GM18499 (cell line): ENCODE measurements around the gene PRICKLE2.

Experiments used
- ATAC-seq: cut with Tn5 transposase; IDR thresholded peaks from one replicate; pipeline ENCODE4 v1.9.1; 2021; ENCODE audit warnings: moderate number of reproducible peaks; ENCODE audit not compliant: insufficient read depth, unreplicated experiment

The PRICKLE2 gene

DNA sequence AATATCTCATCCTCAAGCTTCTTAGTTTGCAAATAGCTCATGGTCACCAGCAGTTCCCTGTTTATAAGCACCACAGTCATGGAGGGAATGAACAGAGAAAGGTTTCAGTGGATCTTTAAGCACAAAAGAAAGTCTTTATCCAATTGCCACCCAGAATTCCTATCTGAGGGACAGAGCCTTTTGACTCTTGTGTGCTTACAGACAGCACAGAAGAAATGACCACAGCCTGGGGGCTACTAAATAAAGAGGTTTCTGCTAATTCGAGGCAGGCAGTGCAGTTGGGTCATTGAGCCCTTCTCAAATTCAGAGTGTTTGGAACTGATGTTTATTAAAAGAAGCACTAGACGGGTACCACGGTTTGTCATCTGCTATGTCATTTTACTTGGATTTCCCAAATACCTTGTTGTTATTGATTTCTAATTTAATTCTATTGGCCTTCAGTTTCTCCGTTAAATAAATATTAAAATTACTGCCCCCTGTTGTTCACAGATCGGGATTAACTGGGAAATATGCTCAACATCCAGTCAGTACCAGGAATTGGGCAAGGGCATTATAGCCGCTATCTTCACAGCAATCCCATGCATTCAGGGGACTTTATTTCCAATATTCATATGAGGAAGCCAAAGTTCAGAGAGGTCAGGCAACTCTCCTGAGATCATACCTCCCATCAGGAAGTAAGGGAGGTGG lies 3.6 kb downstream of the PRICKLE2 start:
- no peak for ATAC-seq

DNA sequence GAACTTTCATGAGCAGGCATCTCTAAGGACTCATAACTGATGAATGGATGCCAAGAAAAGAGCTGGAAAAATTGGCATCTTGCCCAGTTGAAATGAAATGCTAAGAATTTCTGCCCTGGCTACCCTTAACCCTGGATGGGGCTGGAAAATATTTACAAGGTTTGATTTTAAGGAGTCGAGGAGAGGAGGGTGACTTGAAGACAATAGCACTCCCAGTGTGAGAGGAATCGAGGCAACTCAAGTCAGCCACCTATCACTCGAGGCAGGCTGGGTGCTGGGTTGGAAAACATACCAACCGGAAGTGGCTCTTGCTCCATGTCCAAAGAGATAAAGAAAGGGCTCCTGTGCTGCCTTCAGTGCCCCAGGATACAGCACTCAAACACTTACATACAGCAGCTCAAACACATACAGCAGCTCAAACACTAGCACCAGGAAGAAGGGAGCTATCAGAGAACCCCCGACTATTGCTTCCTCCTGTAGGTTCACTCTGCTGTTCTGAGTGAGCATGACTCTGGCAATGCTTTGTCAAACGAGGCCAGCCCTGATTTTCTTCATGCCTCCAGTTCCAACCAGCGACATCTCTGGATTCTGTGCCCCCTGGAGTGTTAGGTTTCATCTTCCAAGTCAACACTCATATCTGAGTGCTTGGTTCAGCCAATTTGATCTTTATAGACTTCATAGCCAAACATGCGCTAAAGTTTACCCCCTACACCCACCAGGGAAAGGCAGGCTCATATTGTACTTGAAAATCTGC lies 4.9 kb downstream of the PRICKLE2 start:
- ATAC-seq: no peak

DNA sequence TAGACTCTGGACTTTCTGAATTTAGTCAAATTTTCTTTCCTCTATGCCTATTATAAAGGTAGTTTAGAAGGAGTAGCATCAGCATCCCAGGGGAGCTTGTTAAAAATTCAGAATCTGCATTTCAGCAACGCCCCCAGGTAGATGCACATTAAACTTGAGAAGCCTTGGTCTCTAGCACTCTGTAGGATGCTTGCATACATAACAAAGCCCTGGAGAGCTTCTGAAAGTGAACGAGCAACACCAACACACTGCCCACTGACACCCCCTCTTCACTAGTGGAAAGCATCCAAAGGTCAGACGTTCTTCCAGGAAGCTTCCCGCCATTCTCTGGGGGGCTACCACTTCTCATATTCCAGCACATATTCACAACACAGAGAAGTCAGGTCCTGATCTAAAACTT lies 6.5 kb downstream of the PRICKLE2 start:
- ATAC-seq: no peak

DNA sequence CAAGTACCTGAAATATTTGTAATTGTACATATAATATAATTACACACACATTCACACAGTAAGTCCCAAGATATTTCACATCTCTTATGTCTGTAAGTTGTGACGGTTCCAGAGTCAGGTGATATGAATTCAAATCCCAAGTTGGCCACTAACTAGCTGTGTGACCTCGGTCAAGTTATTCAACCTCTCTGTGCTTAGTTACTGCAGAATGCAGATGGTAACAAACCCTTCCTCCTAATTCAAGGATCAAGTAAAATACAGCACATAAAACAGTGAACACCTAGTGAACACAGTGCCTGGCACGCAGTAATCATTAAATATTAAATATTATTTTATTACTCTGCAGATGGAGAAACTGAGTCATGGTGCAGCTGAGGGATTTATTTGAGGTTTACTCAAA lies 6.9 kb downstream of the PRICKLE2 start:
- no peak for ATAC-seq

DNA sequence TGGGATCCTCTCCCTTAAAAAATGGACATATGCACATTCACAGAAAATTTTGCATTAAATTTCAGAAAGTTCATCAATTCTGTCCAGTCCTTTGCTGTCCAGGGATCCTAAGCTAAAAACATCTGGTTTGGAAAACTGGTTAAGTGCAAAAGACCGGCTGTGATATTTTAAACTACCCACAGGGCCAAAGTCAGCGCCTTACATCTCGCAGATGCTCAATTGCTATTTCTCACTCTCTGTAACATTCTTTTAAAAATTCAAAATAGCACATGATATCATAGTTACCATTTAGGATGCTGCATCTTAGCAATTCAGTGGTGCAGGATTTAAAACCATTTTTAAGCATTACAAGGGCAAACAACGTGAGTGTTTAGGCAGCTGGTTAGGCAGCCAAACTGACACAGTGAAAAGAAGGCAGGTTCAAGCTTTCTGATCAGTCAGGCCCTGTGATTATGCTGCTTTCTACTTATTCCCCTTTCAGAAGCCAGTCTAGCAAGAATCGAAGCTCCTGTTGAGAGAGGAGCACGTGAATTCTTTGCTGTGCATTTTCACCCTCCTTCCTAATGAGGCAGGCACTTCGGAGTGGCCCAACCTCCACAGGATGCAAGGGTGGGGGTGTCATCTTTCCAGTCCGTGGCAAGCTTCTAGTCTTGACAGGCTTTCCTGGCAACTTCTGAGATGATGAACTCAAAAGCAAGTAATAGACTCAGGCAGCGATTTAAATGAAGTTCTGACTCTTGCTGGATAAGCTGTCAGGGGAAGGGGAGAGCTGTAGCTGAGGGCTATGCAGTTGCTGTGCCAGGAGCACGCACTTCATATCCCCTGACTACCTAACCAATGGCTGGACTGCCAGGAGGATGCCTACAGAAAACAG lies 8.8 kb downstream of the PRICKLE2 start:
- ATAC-seq: no peak

DNA sequence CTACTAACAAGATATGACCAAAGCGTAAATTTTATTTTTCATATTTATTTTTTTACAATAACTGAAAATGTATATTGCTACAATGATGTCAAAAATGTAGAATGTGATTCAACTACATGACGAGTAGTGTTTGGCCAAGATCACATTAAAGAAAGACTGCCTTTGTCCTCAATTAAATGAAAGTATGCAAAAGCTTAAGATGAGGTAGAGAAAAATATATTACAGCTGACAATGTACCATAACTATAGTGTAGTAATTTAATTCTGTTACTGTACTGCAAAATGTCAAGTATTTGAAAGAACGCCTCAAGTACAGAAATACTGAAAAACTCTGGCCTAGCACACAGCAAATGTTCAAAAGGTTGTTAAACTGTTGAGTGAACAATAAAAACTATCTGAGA lies 9.7 kb downstream of the PRICKLE2 start:
- ATAC-seq: no peak

DNA sequence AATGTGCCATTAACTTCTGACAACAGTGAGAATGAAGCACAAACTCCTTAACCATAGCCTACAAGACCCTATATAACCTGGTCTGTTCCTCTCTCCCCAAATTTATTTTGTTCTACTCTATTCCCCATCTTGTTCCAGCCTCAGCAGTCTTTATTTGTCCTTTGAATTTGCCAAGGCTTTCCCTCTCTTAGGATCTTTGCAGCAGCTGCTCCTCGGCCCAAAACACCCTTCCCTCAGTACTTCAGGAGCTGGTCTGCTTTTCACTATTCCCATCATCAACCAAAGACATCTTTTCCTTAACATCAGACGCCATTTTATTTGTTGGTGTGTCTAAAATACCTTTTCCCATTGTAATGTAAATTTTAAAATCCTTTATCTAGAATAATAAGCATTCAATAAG lies 10.2 kb downstream of the PRICKLE2 start:
- ATAC-seq: no peak

DNA sequence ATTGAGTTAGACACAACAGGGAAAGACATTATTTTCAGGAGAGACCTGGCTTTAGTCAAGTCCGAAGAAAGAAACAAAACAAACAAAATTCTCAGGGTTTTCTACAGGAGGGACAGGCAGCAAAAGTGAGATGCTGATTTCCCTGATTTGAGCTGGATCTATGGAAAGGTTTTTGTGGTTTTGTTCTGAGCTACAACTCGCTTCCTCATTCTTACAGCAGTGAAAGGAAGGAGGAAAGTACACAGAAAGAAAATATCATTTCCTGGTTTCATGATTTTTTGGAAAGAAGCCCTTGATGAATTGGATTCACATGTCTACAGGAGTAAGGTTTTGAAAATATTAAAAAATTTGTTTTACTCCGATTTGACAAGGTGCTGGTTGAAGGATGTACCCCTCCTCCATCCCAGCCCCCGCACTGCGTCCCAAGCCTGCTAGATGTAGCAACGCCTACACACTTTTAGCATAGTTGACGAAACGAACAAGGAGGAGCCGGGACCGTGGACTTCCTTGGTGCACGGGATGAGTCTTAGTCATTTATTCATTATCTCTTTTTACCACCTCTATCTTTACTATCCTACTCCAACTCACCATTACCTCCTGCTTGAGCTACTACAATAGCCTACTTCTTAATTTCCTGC lies 10.8 kb downstream of the PRICKLE2 start:
- no peak for ATAC-seq

DNA sequence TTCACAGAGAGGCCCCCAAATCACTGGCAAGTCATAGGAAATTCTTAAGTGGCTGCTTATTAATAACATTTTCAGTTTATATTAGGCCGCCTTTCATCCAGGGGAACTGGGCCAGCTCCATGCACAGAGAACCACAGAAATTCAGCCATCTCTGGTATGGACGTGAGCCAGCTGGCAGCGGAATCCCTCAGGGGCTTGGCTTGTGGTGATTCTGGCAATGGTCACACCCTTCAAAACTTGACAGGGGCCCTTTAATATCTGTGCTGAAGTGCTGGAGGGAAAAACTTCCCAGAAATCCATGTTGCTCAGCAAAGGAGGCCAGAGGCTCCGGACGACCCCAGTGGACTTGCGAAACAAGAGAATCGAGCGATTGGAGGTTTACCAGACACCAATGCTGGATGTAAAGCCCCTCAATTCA lies 11.3 kb downstream of the PRICKLE2 start:
- no peak for ATAC-seq

DNA sequence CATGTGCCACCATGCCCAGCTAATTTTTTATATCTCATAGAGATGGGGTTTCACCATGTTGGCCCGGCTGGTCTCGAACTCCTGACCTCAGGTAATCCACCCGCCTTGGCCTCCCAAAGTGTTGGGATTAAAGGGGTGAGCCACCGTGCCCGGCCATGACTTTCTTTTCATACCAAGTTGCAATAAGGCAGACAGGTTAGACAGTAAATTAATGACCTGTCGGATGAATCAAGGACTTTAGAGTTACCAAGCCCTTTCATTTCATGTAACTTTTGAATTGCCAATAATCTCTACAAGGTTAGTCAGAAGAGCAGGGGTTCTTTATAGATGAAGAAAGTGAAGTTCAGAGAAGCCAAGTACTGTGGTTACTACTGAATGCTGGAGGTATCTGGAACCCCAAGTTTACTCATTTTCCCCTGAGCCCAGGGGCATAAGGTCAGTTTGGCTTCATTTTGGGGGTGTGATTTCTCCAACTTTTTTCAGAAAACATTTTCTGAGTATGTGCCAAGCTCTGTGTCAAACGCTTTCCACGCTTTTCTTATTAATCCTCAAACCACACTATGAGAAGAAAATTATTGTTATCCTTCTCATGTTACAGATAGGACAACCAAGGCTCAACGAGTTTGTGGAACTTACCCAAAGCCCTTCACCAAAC lies 11.9 kb downstream of the PRICKLE2 start:
- no peak for ATAC-seq

DNA sequence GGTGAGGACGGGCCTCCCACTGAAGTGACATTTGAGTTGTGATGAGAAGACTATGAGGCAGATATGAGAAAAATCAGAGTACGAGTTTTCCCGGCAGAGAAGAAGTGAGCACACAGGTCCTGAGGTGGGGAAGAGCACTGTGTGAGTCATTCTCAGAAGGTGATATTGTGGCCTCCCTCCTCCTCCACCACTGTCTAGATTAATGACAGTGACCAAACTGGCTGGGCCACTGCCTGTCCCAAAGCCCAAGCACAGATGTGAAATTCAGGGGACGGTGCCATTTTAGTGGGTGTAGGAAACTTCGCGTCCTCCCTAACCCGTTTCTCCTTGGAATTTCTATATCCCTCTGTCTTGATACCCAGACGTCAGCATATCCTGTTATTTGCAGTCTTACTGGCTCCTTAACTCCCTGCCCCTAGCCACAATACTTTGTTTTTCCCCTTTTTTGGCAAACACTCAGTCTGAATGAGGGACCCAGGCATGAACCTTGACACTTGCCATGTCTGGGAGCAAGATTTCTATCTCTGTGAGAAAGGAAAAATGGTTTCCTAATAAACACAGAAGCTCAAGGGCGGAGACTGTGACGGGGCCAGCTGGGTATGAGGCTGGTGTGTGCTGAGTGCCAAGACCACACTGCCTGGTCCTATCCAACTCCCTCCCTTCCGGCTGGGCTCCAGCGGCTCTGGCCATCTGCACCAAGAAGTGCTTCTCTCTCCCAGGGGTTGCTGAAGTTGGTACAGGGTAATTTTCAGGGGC lies 15.2 kb downstream of the PRICKLE2 start:
- no peak for ATAC-seq

DNA sequence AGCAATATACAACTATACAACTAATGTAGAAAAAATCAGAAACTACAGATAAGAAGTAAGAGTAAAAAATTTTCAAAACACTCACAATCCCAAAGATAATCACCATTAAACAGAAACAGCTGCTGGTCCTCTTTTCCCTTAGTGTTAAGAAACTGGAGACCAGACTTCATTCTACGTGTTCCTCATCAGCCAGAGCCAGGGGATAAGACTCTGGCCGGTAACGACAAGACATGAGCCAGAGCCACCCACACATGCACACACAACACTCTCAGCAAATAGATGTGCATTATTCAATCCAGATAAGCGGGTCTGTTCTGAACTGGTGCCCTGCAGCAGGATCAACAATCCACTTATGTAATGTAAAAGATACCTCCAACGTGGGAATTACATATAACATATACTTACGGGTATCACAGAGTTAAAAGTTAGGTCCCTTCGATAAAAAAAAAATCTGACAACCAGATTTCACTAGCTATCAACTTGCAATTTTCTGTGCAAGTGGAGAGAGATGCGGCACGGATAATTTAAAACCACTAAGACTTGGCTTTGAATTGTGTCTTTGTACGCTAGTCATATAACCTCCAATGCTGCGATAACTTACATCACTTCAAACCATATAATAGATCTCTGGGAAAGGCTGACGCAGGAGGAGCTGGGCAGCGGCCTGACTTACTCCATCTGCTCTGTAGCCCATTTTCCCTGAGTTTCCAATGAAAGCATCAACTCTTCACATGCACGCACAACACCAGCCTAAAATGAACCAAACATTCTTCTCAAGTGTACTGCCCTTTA lies 17.8 kb downstream of the PRICKLE2 start:
- no peak for ATAC-seq

DNA sequence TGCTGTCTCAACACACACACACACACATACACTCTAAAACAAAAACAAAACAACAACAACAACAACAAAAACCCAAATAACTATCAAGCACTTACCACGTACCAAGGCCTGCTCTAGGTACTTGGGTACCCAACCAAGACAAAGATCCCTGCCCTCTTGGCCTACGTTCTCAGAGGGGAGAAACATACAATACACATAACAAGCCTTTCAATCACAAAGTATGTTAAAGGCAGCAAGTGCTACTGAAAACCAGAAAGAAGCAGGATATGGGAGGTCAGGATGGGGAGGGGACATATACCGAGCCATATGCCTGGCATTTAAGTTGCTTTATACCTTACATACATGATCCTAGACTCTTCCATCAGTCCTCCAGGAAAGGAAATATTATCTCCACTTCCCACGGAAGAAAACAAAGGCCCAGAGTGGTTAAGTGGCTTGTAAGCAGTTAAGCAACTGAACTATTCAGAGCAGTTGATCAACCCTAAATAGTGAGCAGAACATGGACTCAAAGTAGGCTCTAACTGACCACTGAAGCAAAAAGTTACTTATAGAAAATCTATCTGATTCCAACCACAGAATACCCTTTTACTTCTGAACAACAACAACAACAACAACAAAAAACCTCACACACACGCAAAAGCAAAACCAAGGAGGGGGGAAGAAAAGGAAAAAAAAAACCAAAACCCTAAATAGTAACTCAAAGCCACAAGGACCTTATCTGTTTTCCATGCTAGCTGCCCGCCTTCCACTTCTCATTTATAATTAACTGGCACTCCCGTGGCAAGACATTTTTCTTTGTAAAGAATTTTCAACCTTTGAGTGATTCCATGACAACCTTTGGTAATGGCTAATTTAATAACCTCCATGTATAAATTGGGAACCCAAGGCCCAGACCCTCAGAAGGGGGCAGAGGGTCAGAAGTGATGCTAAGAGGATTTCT lies 21.0 kb downstream of the PRICKLE2 start:
- ATAC-seq: no peak

DNA sequence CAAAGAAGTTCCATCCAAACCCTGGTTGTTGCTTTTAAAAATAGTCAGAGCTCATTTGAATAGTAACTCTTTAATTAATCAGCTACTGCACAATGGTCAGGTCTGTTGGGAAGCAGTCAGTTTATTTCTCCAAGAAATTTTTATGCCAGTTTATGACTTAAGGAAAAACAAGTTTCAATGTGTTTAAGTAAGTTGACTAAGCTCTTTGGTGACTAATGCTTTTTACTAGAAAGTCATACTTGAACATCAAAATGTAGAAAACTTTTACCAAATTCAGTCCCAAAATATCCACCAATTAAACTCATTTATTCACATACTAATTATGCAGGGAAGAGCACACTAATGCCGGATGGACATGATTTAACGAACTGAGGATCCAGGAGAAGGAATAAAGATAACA lies 22.1 kb downstream of the PRICKLE2 start:
- no peak for ATAC-seq

DNA sequence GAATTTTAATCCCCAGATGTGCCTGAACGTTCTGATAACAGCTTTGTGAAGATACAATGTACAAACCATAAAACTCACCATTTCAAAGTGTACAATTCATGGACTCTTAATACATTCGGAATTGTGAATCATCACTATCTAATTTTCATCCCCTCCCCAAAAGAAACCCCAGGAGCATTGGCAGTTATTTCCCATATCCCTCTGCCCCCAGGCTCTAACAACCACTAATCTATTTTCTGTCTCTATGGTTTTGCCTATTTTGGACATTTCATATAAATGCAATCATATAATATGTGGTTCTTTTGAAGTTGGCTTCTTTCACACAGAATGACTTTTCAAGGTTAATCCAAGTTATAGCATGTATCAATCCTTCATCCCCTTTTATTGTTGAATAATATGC lies 25.3 kb downstream of the PRICKLE2 start:
- no peak for ATAC-seq

DNA sequence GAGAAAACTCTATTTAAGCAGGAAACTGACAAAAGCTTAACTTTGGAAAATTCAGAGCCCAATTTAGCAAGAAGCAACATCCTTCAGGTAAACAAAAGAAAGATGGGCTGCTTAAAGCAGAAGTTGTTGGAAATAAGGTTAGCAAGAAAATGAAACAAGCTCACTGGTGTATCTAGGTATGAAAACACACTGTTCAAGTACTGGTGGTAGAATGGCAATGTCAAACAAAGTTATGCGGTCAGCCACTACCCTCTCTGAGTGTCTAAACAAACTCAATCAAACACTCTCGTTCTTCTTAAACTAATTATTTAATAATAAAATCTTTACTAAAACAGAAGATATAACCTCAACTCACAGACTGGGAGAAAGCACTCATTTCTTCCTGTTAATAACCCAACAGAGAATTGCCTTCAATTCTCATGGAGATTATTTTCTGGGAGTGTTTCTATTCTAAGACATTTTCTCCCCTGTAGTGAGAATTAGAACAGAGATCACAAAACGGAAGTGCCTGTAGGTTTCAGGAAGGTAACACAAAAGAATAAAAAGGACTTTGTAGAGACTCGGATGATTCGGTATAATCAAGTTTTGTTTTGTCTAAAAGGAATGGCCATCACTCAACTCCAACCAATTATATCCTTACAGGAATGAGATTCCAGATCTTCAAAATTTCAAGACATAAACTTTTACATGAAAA lies 28.9 kb downstream of the PRICKLE2 start:
- no peak for ATAC-seq

DNA sequence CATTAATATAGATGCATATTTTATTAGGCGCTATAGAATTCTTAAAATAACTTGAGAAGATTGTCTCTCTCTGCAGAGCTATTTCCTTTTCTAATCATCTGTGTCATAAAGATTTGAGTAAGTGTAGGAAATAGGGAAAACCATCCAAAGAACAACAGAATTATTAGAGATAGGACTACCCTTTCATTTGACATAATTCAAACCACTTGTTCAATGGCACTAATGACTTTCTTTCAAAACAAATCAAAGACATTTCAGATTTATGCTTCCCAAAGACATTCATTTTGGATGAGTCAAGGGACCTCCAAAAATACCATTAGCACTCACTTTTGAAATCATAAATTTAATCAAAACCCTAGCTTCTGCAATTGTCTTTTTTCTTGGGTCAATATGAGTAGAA lies 29.5 kb downstream of the PRICKLE2 start:
- ATAC-seq: no peak
